Bone marrow (tissue), 2 donors: Measurements from ENCODE around the gene ODR4.
"Not testable (repeated sequence)": the region's sequence is repeated elsewhere in the genome, so short reads cannot be mapped to it uniquely, and the experiment has no call there.

Experiments
- DNase-seq, 2 donors: peaks; one replicate each; lab custom pipeline; 2025; lab: John Stamatoyannopoulos, UW

ODR4 gene

GRCh38 chr1:186375152-186375928 lies at the start of gene ODR4, which contains the start of gene TPR:
ODR4 (plus strand) TSS chr1:186375838; CDS start chr1:186379786, 3,948 bp downstream.
TPR (minus strand) TSS chr1:186375253; CDS start chr1:186375028, 225 bp downstream.
- peak; percentile 99 to 100 for DNase-seq

- no peak for DNase-seq
These were observed 49.6 kb upstream of the ODR4 start for GRCh38 chr1:186326009-186326408.

- DNase-seq: no peak
These were observed 48.3 kb upstream of the ODR4 start for GRCh38 chr1:186327331-186327730.

GRCh38 chr1:186330758-186331157 lies 44.9 kb upstream of the ODR4 start:
- no peak for DNase-seq

GRCh38 chr1:186337554-186337953 lies 38.1 kb upstream of the ODR4 start:
- DNase-seq: no peak

GRCh38 chr1:186340772-186341171 lies 34.9 kb upstream of the ODR4 start:
- no peak for DNase-seq

- not testable (repeated sequence) for DNase-seq
These were observed 27.6 kb upstream of the ODR4 start for GRCh38 chr1:186347837-186348691.

- DNase-seq: no peak
These were observed 1.1 kb upstream of the ODR4 start for GRCh38 chr1:186374303-186375151.

- DNase-seq: no peak
These were observed 286 bp downstream of the ODR4 start for GRCh38 chr1:186375929-186376319.

- no peak for DNase-seq
These were observed 11.2 kb downstream of the ODR4 start for GRCh38 chr1:186386725-186387383.

- no peak for DNase-seq
These were observed 15.3 kb downstream of the ODR4 start for GRCh38 chr1:186390925-186391324.

GRCh38 chr1:186391841-186392240 lies 16.2 kb downstream of the ODR4 start:
- DNase-seq: no peak

GRCh38 chr1:186392711-186393110 lies 17.1 kb downstream of the ODR4 start:
- DNase-seq: not testable (repeated sequence)

GRCh38 chr1:186401446-186401845 lies 25.8 kb downstream of the ODR4 start:
- not testable (repeated sequence) for DNase-seq

GRCh38 chr1:186403632-186404031 lies 28.0 kb downstream of the ODR4 start:
- no peak for DNase-seq

GRCh38 chr1:186404454-186405051 lies 28.9 kb downstream of the ODR4 start:
- DNase-seq: peak in 1 of 2 donors; percentile 74

- DNase-seq: peak in 1 of 2 donors; percentile 10
These were observed 33.5 kb downstream of the ODR4 start for GRCh38 chr1:186409091-186409490.

- no peak for DNase-seq
These were observed 37.7 kb downstream of the ODR4 start for GRCh38 chr1:186413319-186413718.

GRCh38 chr1:186418503-186418902 lies 42.9 kb downstream of the ODR4 start:
- DNase-seq: no peak

- no peak for DNase-seq
These were observed 44.7 kb downstream of the ODR4 start for GRCh38 chr1:186420311-186420710.

- peak in 1 of 2 donors; percentile 37 for DNase-seq
These were observed 45.3 kb downstream of the ODR4 start for GRCh38 chr1:186420923-186421322.
